HepG2 (cell line): ENCODE results near the gene ABI3BP. TPM values are rescaled to one million over a fixed set of nuclear protein-coding genes. Genes with fewer than 3 reads are reported as not detected.

Experiments
- ATAC-seq: fragments of 200-7000 bp; cut with Tn5 transposase; 3 replicates; pipeline ENCODE4 v1.9.1; 2020; ENCODE audit warnings: mild to moderate bottlenecking, moderate library complexity
- BruUV-seq: library from RNA; stranded (reverse); fragments of 400-500 nt; replicated peaks from 2 replicates; lab custom pipeline; 2021; lab: Mats Ljungman, UMichigan
- CTCF ChIA-PET: fragments of 300-600 bp; formaldehyde crosslinking; extraction: SDS; loops from one replicate; lab custom pipeline; 2021; ENCODE audit warnings: low total read pairs, inconsistent platforms, low intra/inter-chr PET ratio; lab: Yijun Ruan, JAX
- POLR2A ChIA-PET: fragments of 350-600 bp; sonication (Branson Sonifier 250); formaldehyde crosslinking; loops from one replicate; lab custom pipeline; 2020; ENCODE audit warnings: antibody characterized with exemption, inconsistent platforms; lab: Yijun Ruan, JAX
- DNase-seq: peaks from one replicate; pipeline ENCODE4 v3.0.0-alpha.2; 2015; ENCODE audit warnings: low spot score
- FAIRE-seq: peaks from 3 replicates; lab custom pipeline; 2011; peaks lifted over from hg19 to GRCh38; lab: Jason Lieb, UNC
- H2AFZ ChIP-seq: one replicate; pipeline ENCODE4 v1.6.1; 2011; ENCODE audit warnings: low read length, inconsistent platforms
- H3K27ac ChIP-seq: fragments of 300-600 bp; 3 replicates; pipeline ENCODE4 v1.8.0; 2011; ENCODE audit warnings: mixed run types, mild to moderate bottlenecking, mixed read lengths, low read length, inconsistent platforms; ENCODE audit not compliant: insufficient read depth; ENCODE audit errors: extremely low read length
- H3K27me3 ChIP-seq, 2 experiments: fragments of 200-600 bp in 1 of 2; 2 replicates in 1 of 2; 3 replicates in 1 of 2; pipeline versions ENCODE4 v1.6.0 to v1.8.0; 2011; ENCODE audit warnings: low read length in 2 of 2, mild to moderate bottlenecking in 2 of 2, moderate library complexity in 2 of 2, inconsistent platforms in 1 of 2; ENCODE audit not compliant: insufficient read depth in 2 of 2, control insufficient read depth in 1 of 2
- H3K36me3 ChIP-seq, 2 experiments: fragments of 200-600 bp in 1 of 2; replicated peaks in 1 of 2; 2 replicates in 1 of 2; 3 replicates in 1 of 2; pipeline versions ENCODE4 v1.5.1 to v1.8.0; 2011; ENCODE audit warnings: low read length in 2 of 2, inconsistent platforms in 1 of 2; ENCODE audit not compliant: insufficient read depth in 2 of 2, control insufficient read depth in 1 of 2
- H3K4me1 ChIP-seq: 2 replicates; pipeline ENCODE4 v1.5.1; 2012; ENCODE audit warnings: low read length, inconsistent platforms; ENCODE audit not compliant: insufficient read depth
- H3K4me2 ChIP-seq: 2 replicates; pipeline ENCODE4 v1.6.0; 2011; ENCODE audit warnings: low read depth, low read length, inconsistent platforms
- H3K4me3 ChIP-seq, 3 experiments: fragments of 200-600 bp in 1 of 3; sonication (generic), shearing (Covaris generic) in 1 of 3; replicated peaks in 1 of 3; 2 replicates each; pipeline ENCODE4 v1.5.1; 2011 to 2016; ENCODE audit warnings: low read length in 3 of 3, inconsistent platforms in 2 of 3, low read depth in 2 of 3, mild to moderate bottlenecking in 2 of 3, control low read depth in 1 of 3, mixed read lengths in 1 of 3; ENCODE audit not compliant: insufficient read depth in 1 of 3
- H3K79me2 ChIP-seq: one replicate; pipeline ENCODE4 v1.6.1; 2011; ENCODE audit warnings: low read length, inconsistent platforms; ENCODE audit not compliant: insufficient read depth
- H3K9ac ChIP-seq: 2 replicates; pipeline ENCODE4 v1.6.0; 2011; ENCODE audit warnings: mild to moderate bottlenecking, low read depth, low read length, inconsistent platforms; ENCODE audit not compliant: insufficient read depth
- H3K9me3 ChIP-seq: 2 replicates; pipeline ENCODE4 v1.5.1; 2012; ENCODE audit warnings: mild to moderate bottlenecking, low read length
- H4K20me1 ChIP-seq: 2 replicates; pipeline ENCODE4 v1.6.0; 2011; ENCODE audit warnings: inconsistent platforms, mild to moderate bottlenecking, low read length, moderate library complexity; ENCODE audit not compliant: insufficient read depth
- AKNA ChIP-seq: sonication (generic); formaldehyde crosslinking; IDR thresholded peaks from 2 replicates; pipeline ENCODE4 v1.4.0; 2020; ENCODE audit warnings: missing genetic modification reagents, borderline replicate concordance
- CEBPZ ChIP-seq: IDR thresholded peaks from 2 replicates; pipeline ENCODE4 v1.6.1; 2012; ENCODE audit warnings: low read length, improper control_type of control experiment
- GATA4 ChIP-seq: sonication (generic); IDR thresholded peaks from 2 replicates; pipeline ENCODE4 v1.6.1; 2016; ENCODE audit warnings: antibody characterized with exemption, low read depth, borderline replicate concordance
- MNT ChIP-seq: fragments of 450-650 bp; IDR thresholded peaks from 2 replicates; pipeline ENCODE4 v1.6.1; 2016
- SETDB1 ChIP-seq: sonication (generic); formaldehyde crosslinking; IDR thresholded peaks from 2 replicates; pipeline ENCODE4 v1.5.1; 2020; ENCODE audit warnings: missing genetic modification reagents, mild to moderate bottlenecking, borderline replicate concordance
- SPEN ChIP-seq: sonication (generic); formaldehyde crosslinking; IDR thresholded peaks from 2 replicates; pipeline ENCODE4 v1.5.1; 2020; ENCODE audit warnings: low read depth, mild to moderate bottlenecking, missing genetic modification reagents
- TCF12 ChIP-seq, 2 experiments: fragments of 450-650 bp in 1 of 2; sonication (generic) in 1 of 2; formaldehyde crosslinking in 1 of 2; IDR thresholded peaks; 2 replicates each; pipeline versions ENCODE4 v1.6.1 to v1.8.0; 2017 to 2022; ENCODE audit warnings: antibody characterized with exemption in 1 of 2, mild to moderate bottlenecking in 1 of 2, missing genetic modification reagents in 1 of 2, moderate library complexity in 1 of 2
- ZBTB42 ChIP-seq: sonication (generic); formaldehyde crosslinking; IDR thresholded peaks from 2 replicates; pipeline ENCODE4 v1.5.0; 2020; ENCODE audit warnings: mild to moderate bottlenecking, missing genetic modification reagents
- ZNF776 ChIP-seq: sonication (generic); formaldehyde crosslinking; IDR thresholded peaks from 2 replicates; pipeline ENCODE4 v1.4.0; 2020; ENCODE audit warnings: mild to moderate bottlenecking, missing genetic modification reagents
- WGBS: methylation state at CpG from one replicate; pipeline ENCODE4 v1.1.6; 2017; ENCODE audit warnings: low lambda C conversion rate; 5-methylcytosine and 5-hydroxymethylcytosine counted together
- in situ Hi-C: cut with HindIII; loops from 2 replicates; pipeline ENCODE4 v1.10.0; 2017; ENCODE audit warnings: low pct_unique_long_range_greater_than_20kb; ENCODE audit not compliant: extremely low pct_ligation_motif_present
- intact Hi-C: fragments of 100-400 bp; cut with micrococcal nuclease; formaldehyde crosslinking; loops from one replicate; pipeline ENCODE4 v1.10.0; 2022; ENCODE audit not compliant: unreplicated experiment
- polyA plus RNA-seq, 8 experiments: library from polyadenylated mRNA; depleted of rRNA in 3 of 8; stranded (reverse) in 7 of 8; unstranded in 1 of 8; fragments of >200 nt; fragmentation: Illumina TruSeq in 4 of 8; extraction: Trizol in 4 of 8; gene quantifications; 2 replicates each; pipeline versions ENCODE4 v1.2.1 to v1.2.3, GENCODE V29; 2011 to 2016; ENCODE audit warnings: low read depth in 4 of 8, missing spikeins in 1 of 8, mixed read lengths in 1 of 8; ENCODE audit not compliant: insufficient read depth in 1 of 8
- total RNA-seq, 5 experiments: library from RNA; depleted of rRNA; stranded (reverse); fragments of >200 nt; fragmentation: Illumina TruSeq; extraction: Trizol; gene quantifications; 2 replicates each; pipeline ENCODE4 v1.2.3, GENCODE V29; 2016; ENCODE audit warnings: low read depth in 1 of 5

The ABI3BP gene
- total and polyA plus RNA-seq, 2 of the 13 experiments (the other 11 are each of a cell fraction or from before 2014, with no cell fraction given), result not detected

- no peak overlapping the region for H2AFZ ChIP-seq
- DNase-seq (no peak), FAIRE-seq (no peak), ATAC-seq (no peak)
- H3K4me1 ChIP-seq, result no peaks in the 10 kb centered on the region
- H3K9me3 ChIP-seq, result no peaks in the 10 kb centered on the region
- no peak overlapping the region for H3K27ac ChIP-seq
- H3K9ac ChIP-seq, result no peak overlapping the region
- no peak for TF ChIP-seq ZBTB42 (CRISPR knock-in tag)
- TF ChIP-seq TCF12 (IDR thresholded peaks at IDR 0.05), result no peak
- TF ChIP-seq TCF12 (CRISPR knock-in tag; IDR thresholded peaks at IDR 0.05), result no peak
- TF ChIP-seq SETDB1 (CRISPR knock-in tag), result no peak
- TF ChIP-seq CEBPZ, result no peak
- no peak for TF ChIP-seq ZNF776 (CRISPR knock-in tag)
- H3K79me2 ChIP-seq, result no peaks in the 10 kb centered on the region
- no peak overlapping the region for H3K4me2 ChIP-seq
- POLR2A ChIA-PET, result no interaction called here
- no TSS peak for BruUV-seq
- no peaks in the 10 kb centered on the region for H3K36me3 ChIP-seq
- no peaks in the 10 kb centered on the region for H4K20me1 ChIP-seq
- no peak overlapping the region for H3K4me3 ChIP-seq
- in situ Hi-C loops, result no loop called here
- intact Hi-C loops, result no loop called here
- CTCF ChIA-PET, result no interaction called here
- no peaks in the 10 kb centered on the region; a peak in 1 of 5 replicates for H3K27me3 ChIP-seq
Observed at GRCh38 chr3:100759950-100760349, 233.3 kb downstream of the ABI3BP start.

- no peaks in the 10 kb centered on the region for H3K4me1 ChIP-seq
- 52% methylated on average over 3 of the region's 3 CpGs for WGBS
- intact Hi-C loops, result no loop called here
- in situ Hi-C loops, result no loop called here
- no peaks in the 10 kb centered on the region for H3K79me2 ChIP-seq
- DNase-seq (no peak), ATAC-seq (no peak), FAIRE-seq (no peak)
- no peaks in the 10 kb centered on the region for H3K9me3 ChIP-seq
- CTCF ChIA-PET, result no interaction called here
- no peak overlapping the region for H3K4me2 ChIP-seq
- H3K27me3 ChIP-seq, result no peaks in the 10 kb centered on the region; a peak in 1 of 5 replicates
- no peaks in the 10 kb centered on the region for H4K20me1 ChIP-seq
- no peaks in the 10 kb centered on the region for H3K36me3 ChIP-seq
- no peak overlapping the region for H3K4me3 ChIP-seq
- no TSS peak for BruUV-seq
- no peak overlapping the region for H3K27ac ChIP-seq
- H2AFZ ChIP-seq, result no peak overlapping the region
- POLR2A ChIA-PET, result no interaction called here
- H3K9ac ChIP-seq, result no peak overlapping the region
- TF ChIP-seq MNT, result no peak
- no peak for TF ChIP-seq AKNA (CRISPR knock-in tag)
- no peak for TF ChIP-seq GATA4
- no peak for TF ChIP-seq SPEN
Observed at GRCh38 chr3:100759159-100759558, 234.1 kb downstream of the ABI3BP start.
